H1 (cell line): ENCODE data around the gene PRKAR1B. TPM values are rescaled to one million over a fixed set of nuclear protein-coding genes. Genes with fewer than 3 reads are reported as not detected.

Source experiments
- CTCF ChIA-PET: fragments of 300-600 bp; sonication (Branson Sonifier 250); formaldehyde crosslinking; loops from one replicate; lab custom pipeline; 2021; ENCODE audit not compliant: partially characterized antibody; lab: Charles Lee
- POLR2A ChIA-PET: fragments of 300-600 bp; sonication (Branson Sonifier 250); formaldehyde crosslinking; loops from one replicate; lab custom pipeline; 2021; ENCODE audit warnings: inconsistent platforms; ENCODE audit not compliant: partially characterized antibody; lab: Charles Lee
- DNase-seq, 2 experiments: peaks; one replicate each; pipeline versions ENCODE4 v3.0.0 to v3.0.0-alpha.2; 2010 to 2022; ENCODE audit warnings: low spot score in 2 of 2, low read depth in 1 of 2, mixed read lengths in 1 of 2
- FAIRE-seq: peaks from 2 replicates; lab custom pipeline; 2011; peaks lifted over from hg19 to GRCh38; lab: Jason Lieb, UNC
- H2AFZ ChIP-seq: 2 replicates; pipeline ENCODE4 v1.8.1; 2012; ENCODE audit warnings: low read length, inconsistent platforms
- H2AK5ac ChIP-seq: 2 replicates; pipeline ENCODE4 v1.6.1; 2013; ENCODE audit warnings: low read depth, low read length
- H2BK120ac ChIP-seq: replicated peaks from 2 replicates; pipeline ENCODE3; 2013; ENCODE audit warnings: low read depth, low read length, inconsistent platforms
- H2BK12ac ChIP-seq: 2 replicates; pipeline ENCODE4 v1.6.1; 2013; ENCODE audit warnings: low read depth, low read length
- H2BK15ac ChIP-seq: 2 replicates; pipeline ENCODE4 v1.6.1; 2013; ENCODE audit warnings: low read length
- H2BK20ac ChIP-seq: 2 replicates; pipeline ENCODE4 v1.6.1; 2013; ENCODE audit warnings: low read length
- H2BK5ac ChIP-seq: 2 replicates; pipeline ENCODE4 v1.6.1; 2013; ENCODE audit warnings: low read depth, low read length
- H3K14ac ChIP-seq: 2 replicates; pipeline ENCODE4 v1.6.1; 2013; ENCODE audit warnings: inconsistent platforms; ENCODE audit not compliant: insufficient read length
- H3K18ac ChIP-seq: 2 replicates; pipeline ENCODE4 v1.6.1; 2013; ENCODE audit warnings: low read length; ENCODE audit errors: extremely low read depth
- H3K23ac ChIP-seq: 2 replicates; pipeline ENCODE4 v1.6.1; 2013; ENCODE audit warnings: inconsistent platforms; ENCODE audit not compliant: insufficient read length
- H3K23me2 ChIP-seq: 2 replicates; pipeline ENCODE4 v1.6.1; 2013; ENCODE audit warnings: low read depth, low read length
- H3K27ac ChIP-seq: 2 replicates; pipeline ENCODE4 v1.6.1; 2011; ENCODE audit warnings: low read depth, low read length, inconsistent platforms
- H3K27me3 ChIP-seq, 4 experiments: replicated peaks in 1 of 4; 1 replicate in 1 of 4; 2 replicates in 3 of 4; pipeline versions ENCODE4 v1.6.1 to v1.8.1; 2011 to 2013; ENCODE audit warnings: low read length in 3 of 4, mild to moderate bottlenecking in 3 of 4, inconsistent platforms in 2 of 4, mixed read lengths in 2 of 4, moderate library complexity in 1 of 4; ENCODE audit not compliant: control insufficient read depth in 3 of 4, insufficient read depth in 3 of 4; ENCODE audit errors: extremely low read depth in 1 of 4
- H3K36me3 ChIP-seq, 4 experiments: 2 replicates each; pipeline versions ENCODE4 v1.6.1 to v1.8.1; 2011 to 2013; ENCODE audit warnings: mild to moderate bottlenecking in 4 of 4, low read length in 3 of 4, moderate library complexity in 2 of 4, control low read depth in 1 of 4, inconsistent platforms in 1 of 4; ENCODE audit not compliant: insufficient read depth in 4 of 4, control insufficient read depth in 2 of 4
- H3K4ac ChIP-seq: replicated peaks from 2 replicates; pipeline ENCODE3; 2013; ENCODE audit warnings: low read length, low read depth, mixed read lengths, inconsistent platforms; ENCODE audit not compliant: insufficient read length
- H3K4me1 ChIP-seq, 4 experiments: replicated peaks in 1 of 4; 1 replicate in 1 of 4; 2 replicates in 3 of 4; pipeline versions ENCODE4 v1.6.1 to v1.8.1; 2011 to 2013; ENCODE audit warnings: low read length in 3 of 4, inconsistent platforms in 2 of 4, mixed read lengths in 1 of 4; ENCODE audit not compliant: insufficient read depth in 4 of 4, control insufficient read depth in 3 of 4
- H3K4me2 ChIP-seq, 2 experiments: 2 replicates each; pipeline versions ENCODE4 v1.6.1 to v1.8.1; 2011 to 2013; ENCODE audit warnings: low read depth in 2 of 2, low read length in 2 of 2, control low read depth in 1 of 2, inconsistent platforms in 1 of 2, mild to moderate bottlenecking in 1 of 2; ENCODE audit not compliant: insufficient read depth in 1 of 2
- H3K4me3 ChIP-seq, 4 experiments: fragments of 200-600, 300-600 bp in 1 of 4; sonication (generic), shearing (Covaris generic), sonication (Bioruptor Twin) in 1 of 4; 2 replicates each; pipeline versions ENCODE4 v1.5.1 to v1.8.1; 2011 to 2016; ENCODE audit warnings: low read length in 4 of 4, low read depth in 3 of 4, control low read depth in 2 of 4, inconsistent platforms in 2 of 4, mild to moderate bottlenecking in 2 of 4, mixed read lengths in 1 of 4, moderate library complexity in 1 of 4; ENCODE audit not compliant: insufficient read depth in 2 of 4; ENCODE audit errors: extremely low read depth in 1 of 4
- H3K56ac ChIP-seq: replicated peaks from 2 replicates; pipeline ENCODE3; 2013; ENCODE audit warnings: low read depth, mild to moderate bottlenecking, mixed read lengths, low read length, inconsistent platforms; ENCODE audit not compliant: insufficient read length
- H3K79me1 ChIP-seq: 2 replicates; pipeline ENCODE4 v1.6.1; 2013; ENCODE audit warnings: low read depth, low read length, control low read depth
- H3K79me2 ChIP-seq, 2 experiments: 2 replicates each; pipeline versions ENCODE4 v1.6.1 to v1.8.1; 2012 to 2013; ENCODE audit warnings: low read length in 2 of 2, mild to moderate bottlenecking in 2 of 2, inconsistent platforms in 1 of 2; ENCODE audit not compliant: insufficient read depth in 2 of 2, control insufficient read depth in 1 of 2
- H3K9ac ChIP-seq, 4 experiments: replicated peaks in 1 of 4; 1 replicate in 1 of 4; 2 replicates in 3 of 4; pipeline versions ENCODE4 v1.6.1 to v1.8.1; 2011 to 2013; ENCODE audit warnings: low read depth in 3 of 4, low read length in 3 of 4, control low read depth in 2 of 4, mild to moderate bottlenecking in 2 of 4, moderate library complexity in 2 of 4, inconsistent platforms in 1 of 4; ENCODE audit errors: extremely low read depth in 1 of 4
- H3K9me3 ChIP-seq, 2 experiments: 2 replicates each; pipeline versions ENCODE4 v1.6.1 to v1.8.1; 2012 to 2013; ENCODE audit warnings: mild to moderate bottlenecking in 2 of 2, moderate library complexity in 2 of 2, control low read depth in 1 of 2, inconsistent platforms in 1 of 2, low read depth in 1 of 2, low read length in 1 of 2, mixed read lengths in 1 of 2; ENCODE audit not compliant: insufficient read depth in 2 of 2
- H4K20me1 ChIP-seq, 2 experiments: replicated peaks in 1 of 2; 2 replicates each; pipeline versions ENCODE3 to v1.8.1; 2011 to 2013; ENCODE audit warnings: inconsistent platforms in 2 of 2, low read length in 2 of 2, mild to moderate bottlenecking in 1 of 2; ENCODE audit not compliant: insufficient read depth in 2 of 2, control insufficient read depth in 1 of 2
- H4K5ac ChIP-seq: 2 replicates; pipeline ENCODE4 v1.6.1; 2013; ENCODE audit warnings: low read length, low read depth, mixed read lengths, inconsistent platforms; ENCODE audit not compliant: insufficient read length
- H4K8ac ChIP-seq: 2 replicates; pipeline ENCODE4 v1.8.0; 2013; ENCODE audit warnings: mild to moderate bottlenecking, moderate library complexity, low read length, inconsistent platforms; ENCODE audit not compliant: insufficient read depth; ENCODE audit errors: extremely low read depth
- H4K91ac ChIP-seq: replicated peaks from 2 replicates; pipeline ENCODE3; 2013; ENCODE audit warnings: low read length, mixed read lengths, inconsistent platforms; ENCODE audit not compliant: insufficient read length
- EGR1 ChIP-seq: IDR thresholded peaks from 2 replicates; pipeline ENCODE4 v1.6.1; 2011; ENCODE audit warnings: low read depth, low read length, borderline replicate concordance
- JUND ChIP-seq: IDR thresholded peaks from 2 replicates; pipeline ENCODE4 v1.6.1; 2011; ENCODE audit warnings: mild to moderate bottlenecking, improper control_type of control experiment, low read length
- NRF1 ChIP-seq: IDR thresholded peaks from 2 replicates; pipeline ENCODE4 v1.6.1; 2011; ENCODE audit warnings: mild to moderate bottlenecking, low read depth, low read length, improper control_type of control experiment
- POLR2AphosphoS5 ChIP-seq: IDR thresholded peaks from 2 replicates; pipeline ENCODE4 v1.6.1; 2011; ENCODE audit warnings: low read depth, low read length
- SIN3A ChIP-seq, 2 experiments: IDR thresholded peaks in 1 of 2; conservative IDR thresholded peaks in 1 of 2; 2 replicates each; pipeline ENCODE4 v1.6.1; 2011 to 2012; ENCODE audit warnings: low read length in 2 of 2, improper control_type of control experiment in 1 of 2, low read depth in 1 of 2, mild to moderate bottlenecking in 1 of 2
- SP4 ChIP-seq: IDR thresholded peaks from 2 replicates; pipeline ENCODE4 v1.6.1; 2012; ENCODE audit warnings: low read length, inconsistent platforms
- TEAD4 ChIP-seq: IDR thresholded peaks from 2 replicates; pipeline ENCODE4 v1.6.1; 2012; ENCODE audit warnings: low read depth, low read length, inconsistent platforms, mixed read lengths
- WGBS, 2 experiments: shearing (Covaris generic) in 1 of 2; methylation state at CpG; one replicate each; pipeline versions ENCODE4 v1.1.6 to v1.1.7; 2013 to 2015; ENCODE audit warnings: low lambda C conversion rate in 2 of 2, mixed read lengths in 2 of 2, inconsistent platforms in 1 of 2, low coverage in 1 of 2, missing lambda C conversion rate in 1 of 2; ENCODE audit not compliant: insufficient replicate concordance in 2 of 2, insufficient coverage in 1 of 2, insufficient read length in 1 of 2; ENCODE audit errors: extremely low coverage in 1 of 2, missing lambda C conversion rate in 1 of 2; 5-methylcytosine and 5-hydroxymethylcytosine counted together
- polyA plus RNA-seq, 7 experiments: library from polyadenylated mRNA; depleted of rRNA in 3 of 7; stranded (reverse) in 5 of 7; unstranded in 2 of 7; fragments of >200 nt in 5 of 7; fragments of 200-250 nt in 2 of 7; gene quantifications; 1 replicate in 5 of 7; 2 replicates in 1 of 7; 4 replicates in 1 of 7; pipeline versions ENCODE4 v1.2.1 to v1.2.3, GENCODE V29; 2011 to 2013; ENCODE audit warnings: missing spikeins in 2 of 7, mixed read lengths in 2 of 7
- total RNA-seq: library from RNA; stranded (reverse); fragmentation: NEBNext Ultra II Directional; extraction: Animal tissue kit (Norgen Biotek cat#: 25700); gene quantifications from 2 replicates; pipeline ENCODE4 v1.2.1, GENCODE V29; 2021

The PRKAR1B gene
- total and polyA plus RNA-seq, 2 of the 8 experiments (the other 6 are each of a cell fraction or from before 2014, with no cell fraction given), result 12.3 to 55.7 TPM

GRCh38 chr7:701086-701671 is 25.9 kb downstream of the PRKAR1B start:
- Histone ChIP-seq H2AK5ac (no peak overlapping the region), H2BK20ac (no peak overlapping the region), H2BK5ac (no peak overlapping the region), H3K9ac (no peak overlapping the region), H4K8ac (no peak overlapping the region), H2BK12ac (no peak overlapping the region), H4K5ac (no peak overlapping the region), H3K4me1 (peaks cover 0 to 5% (median 0%) of the 10 kb centered on the region in 4 experiments; a peak in 2 of 7 replicates)
- FAIRE-seq, result no peak
- TF ChIP-seq JUND, result no peak
- TF ChIP-seq TEAD4, result no peak
- TF ChIP-seq POLR2AphosphoS5, result no peak
- TF ChIP-seq NRF1, result no peak
- no peak for TF ChIP-seq EGR1
- no peak for TF ChIP-seq SIN3A (conservative IDR thresholded peaks at IDR 0.05 in 1 of 2, IDR thresholded peaks at IDR 0.05 in 1 of 2; ENCODE audit: low read depth in 1 of 2, low read length in 2 of 2)
- TF ChIP-seq SP4, result no peak
- TF ChIP-seq, all 59 proteins: peak for 0
- Histone ChIP-seq H3K27ac (no peak overlapping the region), H4K20me1 (peaks cover 0 to 5% of the 10 kb centered on the region in 2 experiments), H3K23ac (no peak overlapping the region), H3K23me2 (no peaks in the 10 kb centered on the region), H3K36me3 (peaks cover 0 to 9% (median 4%) of the 10 kb centered on the region in 4 experiments; a peak in 3 of 8 replicates), H3K79me2 (peaks cover 0 to 29% of the 10 kb centered on the region in 2 experiments; a peak in 2 of 4 replicates), H3K18ac (no peak overlapping the region), H2BK15ac (no peak overlapping the region), H3K56ac (no peak overlapping the region), H3K4ac (no peak overlapping the region), H3K4me2 (no peak overlapping the region), H4K91ac (no peak overlapping the region), H2AFZ (no peak overlapping the region), H3K9me3 (peaks cover 0 to 4% of the 10 kb centered on the region in 2 experiments; a peak in 1 of 4 replicates), H2BK120ac (no peak overlapping the region), H3K14ac (no peak overlapping the region), H3K27me3 (no peaks in the 10 kb centered on the region), H3K4me3 (no peak overlapping the region), H3K79me1 (peaks cover 5% of the 10 kb centered on the region)
- no peak for DNase-seq
- ChIA-PET POLR2A (no interaction called here), CTCF (no interaction called here)
- WGBS, 2 experiments, result 100% methylated on average over 4 of the region's 4 CpGs; no CpG with 5 or more reads in 1 of the 2 experiments
